Stomach smooth muscle (tissue), 2 donors: ENCODE results near the gene PSRC1.

Experiments used
- H3K27ac ChIP-seq: one replicate; pipeline ENCODE4 v1.7.0; 2013; ENCODE audit warnings: mild to moderate bottlenecking, low read length, inconsistent platforms
- H3K27me3 ChIP-seq, 2 donors: one replicate each; pipeline ENCODE4 v1.7.0; 2013; ENCODE audit warnings: low read length in 2 of 2; ENCODE audit not compliant: insufficient read depth in 2 of 2, control insufficient read depth in 1 of 2
- H3K36me3 ChIP-seq, 2 donors: one replicate each; pipeline ENCODE4 v1.7.0; 2013; ENCODE audit warnings: low read length in 2 of 2; ENCODE audit not compliant: control insufficient read depth in 2 of 2, insufficient read depth in 2 of 2
- H3K4me1 ChIP-seq: one replicate; pipeline ENCODE4 v1.7.0; 2013; ENCODE audit warnings: low read length; ENCODE audit not compliant: control insufficient read depth, insufficient read depth
- H3K4me3 ChIP-seq, 2 donors: one replicate each; pipeline ENCODE4 v1.7.0; 2013; ENCODE audit warnings: low read length in 2 of 2
- H3K9ac ChIP-seq, 2 donors: one replicate each; pipeline ENCODE4 v1.7.0; 2013; ENCODE audit warnings: low read length in 2 of 2, mild to moderate bottlenecking in 1 of 2
- H3K9me3 ChIP-seq, 2 donors: one replicate each; pipeline ENCODE4 v1.7.0; 2013; ENCODE audit warnings: low read length in 2 of 2; ENCODE audit not compliant: control insufficient read depth in 2 of 2
- donor health status: healthy.
- donor health status: Pancreatic carcinoma.

Gene PSRC1

GRCh38 chr1:109270623-109271317, 12.2 kb downstream of the PSRC1 start:
- Histone ChIP-seq H3K9me3 (no peaks in the 10 kb centered on the region), H3K4me1 (peaks cover 11% of the 10 kb centered on the region), H3K4me3 (no peak overlapping the region), H3K27ac (no peak overlapping the region), H3K9ac (no peak overlapping the region), H3K27me3 (no peaks in the 10 kb centered on the region), H3K36me3 (peaks cover 4 to 6% of the 10 kb centered on the region in 2 donors)

- peaks cover 4 to 6% of the 10 kb centered on the region in 2 donors for H3K36me3 ChIP-seq
- H3K9ac ChIP-seq, result no peak overlapping the region
- H3K4me1 ChIP-seq, result peaks cover 8% of the 10 kb centered on the region
- no peak overlapping the region for H3K27ac ChIP-seq
- H3K27me3 ChIP-seq, result no peaks in the 10 kb centered on the region
- H3K4me3 ChIP-seq, result no peak overlapping the region
- no peaks in the 10 kb centered on the region for H3K9me3 ChIP-seq
Measured at GRCh38 chr1:109269981-109270622, 12.8 kb downstream of the PSRC1 start.

GRCh38 chr1:109269212-109269980, 13.5 kb downstream of the PSRC1 start:
- Histone ChIP-seq H3K4me3 (no peak overlapping the region), H3K9ac (no peak overlapping the region), H3K4me1 (peaks cover 1% of the 10 kb centered on the region), H3K27me3 (no peaks in the 10 kb centered on the region), H3K9me3 (no peaks in the 10 kb centered on the region), H3K27ac (no peak overlapping the region), H3K36me3 (peaks cover 4 to 12% of the 10 kb centered on the region in 2 donors)

- peaks cover 4 to 14% of the 10 kb centered on the region in 2 donors for H3K36me3 ChIP-seq
- H3K27me3 ChIP-seq, result no peaks in the 10 kb centered on the region
- H3K4me3 ChIP-seq, result no peak overlapping the region
- no peak overlapping the region for H3K27ac ChIP-seq
- H3K9ac ChIP-seq, result no peak overlapping the region
- H3K4me1 ChIP-seq, result peaks cover 2% of the 10 kb centered on the region
- no peaks in the 10 kb centered on the region for H3K9me3 ChIP-seq
Measured at GRCh38 chr1:109268431-109269211, 14.3 kb downstream of the PSRC1 start.

- no peak overlapping the region for H3K27ac ChIP-seq
- no peak overlapping the region for H3K9ac ChIP-seq
- peaks cover 3% of the 10 kb centered on the region for H3K4me1 ChIP-seq
- H3K9me3 ChIP-seq, result no peaks in the 10 kb centered on the region
- peaks cover 4 to 14% of the 10 kb centered on the region in 2 donors for H3K36me3 ChIP-seq
- no peaks in the 10 kb centered on the region for H3K27me3 ChIP-seq
- H3K4me3 ChIP-seq, result no peak overlapping the region
Measured at GRCh38 chr1:109267743-109268300, 15.1 kb downstream of the PSRC1 start.

- Histone ChIP-seq H3K9ac (no peak overlapping the region), H3K9me3 (no peaks in the 10 kb centered on the region), H3K36me3 (peaks cover 5 to 17% of the 10 kb centered on the region in 2 donors), H3K27me3 (no peaks in the 10 kb centered on the region), H3K4me3 (no peak overlapping the region), H3K27ac (no peak overlapping the region), H3K4me1 (peaks cover 3% of the 10 kb centered on the region)
Measured at GRCh38 chr1:109266965-109267364, 16.0 kb downstream of the PSRC1 start.

- Histone ChIP-seq H3K4me1 (peaks cover 3% of the 10 kb centered on the region), H3K36me3 (peaks cover 7 to 21% of the 10 kb centered on the region in 2 donors), H3K9me3 (no peaks in the 10 kb centered on the region), H3K4me3 (no peak overlapping the region), H3K27me3 (no peaks in the 10 kb centered on the region), H3K9ac (no peak overlapping the region), H3K27ac (no peak overlapping the region)
Measured at GRCh38 chr1:109265741-109266330, 17.1 kb downstream of the PSRC1 start.

GRCh38 chr1:109265016-109265415, 17.9 kb downstream of the PSRC1 start:
- no peak overlapping the region for H3K9ac ChIP-seq
- H3K27me3 ChIP-seq, result no peaks in the 10 kb centered on the region
- H3K27ac ChIP-seq, result no peak overlapping the region
- peaks cover 7 to 21% of the 10 kb centered on the region in 2 donors for H3K36me3 ChIP-seq
- no peak overlapping the region for H3K4me3 ChIP-seq
- H3K9me3 ChIP-seq, result no peaks in the 10 kb centered on the region
- peaks cover 3% of the 10 kb centered on the region for H3K4me1 ChIP-seq

- H3K36me3 ChIP-seq, result peaks cover 7 to 22% of the 10 kb centered on the region in 2 donors
- no peaks in the 10 kb centered on the region for H3K27me3 ChIP-seq
- peaks cover 3% of the 10 kb centered on the region for H3K4me1 ChIP-seq
- H3K9ac ChIP-seq, result no peak overlapping the region
- no peaks in the 10 kb centered on the region for H3K9me3 ChIP-seq
- H3K27ac ChIP-seq, result no peak overlapping the region
- H3K4me3 ChIP-seq, result no peak overlapping the region
Measured at GRCh38 chr1:109264379-109264755, 18.6 kb downstream of the PSRC1 start.
